Activated CD4-positive, alpha-beta T cell treated with anti-CD3 and anti-CD28 coated beads for 24 hours (primary cell): Measurements from ENCODE around the gene SLC6A8.
"Not testable (repeated sequence)": the region's sequence is repeated elsewhere in the genome, so short reads cannot be mapped to it uniquely, and the experiment has no call there.

Source experiments
- DNase-seq, 2 donors: peaks; one replicate each; pipeline ENCODE4 v3.0.0-alpha.2; 2020; ENCODE audit warnings: low read depth in 2 of 2

SLC6A8 gene

DNA sequence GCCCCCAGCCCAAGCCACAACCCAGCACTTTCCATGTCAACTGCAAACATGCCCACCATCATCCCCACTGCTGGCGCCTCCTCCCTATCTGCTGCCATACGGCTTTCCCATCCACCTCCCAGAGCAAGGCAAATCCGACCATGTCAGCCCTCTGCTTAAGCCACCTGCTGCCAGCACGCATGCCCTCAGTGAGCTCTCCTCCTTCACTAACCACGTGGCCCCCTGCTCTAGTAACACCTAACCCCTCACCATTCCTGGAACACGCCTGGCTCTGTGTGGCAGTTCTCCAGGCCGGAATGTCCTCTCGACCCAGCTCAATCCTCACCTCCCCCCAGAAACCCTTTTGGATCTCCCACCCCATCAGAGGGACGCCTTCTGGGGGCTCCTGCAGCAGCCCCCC lies 19.1 kb downstream of the SLC6A8 start:
- DNase-seq, result no peak

- no peak for DNase-seq
These were observed 19.7 kb downstream of the SLC6A8 start for GRCh38 chrX:153707406-153707805.

DNA sequence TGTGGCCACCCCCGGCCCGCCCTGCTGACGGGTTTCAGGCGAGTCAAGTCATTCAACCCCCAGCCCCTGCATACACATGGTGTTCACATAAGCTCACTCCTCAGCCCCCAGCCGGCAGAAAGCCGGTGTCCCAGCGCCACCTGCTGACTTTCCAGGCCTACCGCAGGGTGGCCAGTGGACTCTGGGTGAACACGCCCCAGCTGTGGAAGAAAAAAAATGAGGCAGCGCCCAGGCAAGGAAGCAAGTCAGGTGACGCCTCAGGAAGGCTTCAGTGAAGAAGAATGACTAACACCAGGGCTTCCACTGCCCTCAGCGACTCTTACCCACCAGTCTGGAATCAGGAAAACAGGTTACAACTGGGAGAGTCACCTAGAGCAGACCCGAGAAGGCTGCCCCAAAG lies 20.7 kb downstream of the SLC6A8 start:
- DNase-seq, result peak in 1 of 2 donors; percentile 29

- no peak for DNase-seq
These were observed 22.3 kb downstream of the SLC6A8 start for GRCh38 chrX:153709726-153710674.

DNA sequence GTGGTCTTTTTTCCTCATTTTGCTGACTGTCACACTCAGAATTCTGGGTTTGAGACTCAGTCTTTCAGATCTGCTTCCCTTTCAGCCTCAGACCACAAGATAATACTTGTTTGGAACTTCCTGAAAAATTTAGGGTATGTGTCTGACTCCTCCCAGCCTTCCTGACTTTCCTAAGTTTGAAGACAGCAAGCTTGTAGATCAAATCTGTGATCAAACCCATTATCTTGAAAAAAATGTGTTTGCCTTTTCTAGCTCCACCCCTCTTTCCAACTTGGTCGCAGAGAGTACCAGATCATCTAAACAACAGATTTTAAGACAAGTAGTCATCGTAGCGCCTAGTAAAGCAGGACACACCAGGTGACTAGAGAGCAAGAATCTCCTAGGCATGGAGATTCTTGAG lies 26.5 kb downstream of the SLC6A8 start:
- DNase-seq, result no peak

DNA sequence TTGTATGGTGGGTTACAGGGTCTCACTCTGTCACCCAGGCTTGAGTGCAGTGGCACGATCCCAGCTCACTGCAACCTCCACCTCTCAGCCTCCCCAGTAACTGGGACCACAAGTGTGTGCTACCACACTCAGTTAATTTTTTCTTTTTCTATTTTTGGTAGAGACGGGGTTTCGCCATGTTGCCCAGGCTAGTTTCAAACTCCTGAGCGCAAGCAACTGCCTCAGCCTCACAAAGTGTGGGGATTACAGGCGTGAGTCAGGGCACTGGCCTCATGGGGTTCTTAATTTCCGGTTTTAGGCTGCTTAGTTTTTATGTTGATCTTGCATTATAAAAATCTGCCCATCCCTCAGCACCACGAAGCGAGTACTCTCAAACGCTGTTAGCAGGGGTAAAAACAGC lies 29.7 kb downstream of the SLC6A8 start:
- DNase-seq, result no peak

- no peak for DNase-seq
These were observed 31.5 kb downstream of the SLC6A8 start for GRCh38 chrX:153719238-153719637.

DNA sequence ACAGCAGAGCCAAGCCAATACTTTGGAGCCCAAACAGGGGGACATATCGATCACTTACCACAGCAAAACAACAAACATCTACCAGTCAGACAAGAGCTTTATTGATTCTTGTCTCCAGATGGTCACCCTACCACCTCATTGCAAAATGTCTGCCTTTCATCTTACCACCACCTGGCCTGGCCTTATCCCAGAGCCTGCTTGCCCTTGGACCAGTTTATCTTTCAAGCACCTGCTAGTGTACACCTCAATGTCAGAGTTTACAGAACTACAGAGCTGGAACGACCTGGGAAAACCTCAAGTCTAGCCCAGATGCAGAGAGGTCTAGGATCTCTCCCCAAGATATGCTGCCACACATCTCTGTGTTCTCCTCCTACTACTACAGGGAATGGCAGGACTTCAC lies 32.0 kb downstream of the SLC6A8 start:
- DNase-seq, result no peak

DNA sequence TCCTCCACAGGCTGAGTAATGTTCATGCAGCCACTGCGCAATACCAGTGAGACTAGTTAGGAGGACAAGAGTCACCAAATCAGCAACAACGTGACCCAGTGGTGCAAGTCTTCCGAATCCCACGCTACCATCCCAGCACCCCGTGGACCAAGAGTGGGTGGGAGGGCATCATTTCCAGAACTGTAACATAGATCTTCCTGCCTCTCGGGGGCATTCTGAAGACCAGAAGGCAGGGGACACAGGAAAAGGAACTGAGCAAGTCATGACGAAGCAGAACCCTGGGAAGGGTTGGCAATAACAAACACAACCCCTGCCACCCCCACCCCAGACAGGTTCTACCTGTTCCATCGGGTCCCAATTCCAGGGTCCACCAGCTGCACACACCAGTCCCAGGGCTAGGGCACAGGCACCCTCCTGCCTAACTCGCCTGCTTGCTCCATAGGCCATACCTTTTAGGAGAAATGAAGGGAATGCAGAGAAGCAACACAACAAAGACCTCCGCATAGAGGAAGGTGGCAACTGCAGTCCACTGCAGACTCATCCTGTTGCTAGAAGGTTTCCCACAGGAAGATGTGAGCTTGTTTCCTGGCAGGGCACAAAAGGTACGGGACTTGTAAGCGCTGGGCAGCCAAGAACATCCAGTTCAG lies 35.1 kb downstream of the SLC6A8 start:
- no peak for DNase-seq

- peak in 1 of 2 donors; percentile 37 for DNase-seq
These were observed 35.9 kb downstream of the SLC6A8 start for GRCh38 chrX:153723351-153724251.

DNA sequence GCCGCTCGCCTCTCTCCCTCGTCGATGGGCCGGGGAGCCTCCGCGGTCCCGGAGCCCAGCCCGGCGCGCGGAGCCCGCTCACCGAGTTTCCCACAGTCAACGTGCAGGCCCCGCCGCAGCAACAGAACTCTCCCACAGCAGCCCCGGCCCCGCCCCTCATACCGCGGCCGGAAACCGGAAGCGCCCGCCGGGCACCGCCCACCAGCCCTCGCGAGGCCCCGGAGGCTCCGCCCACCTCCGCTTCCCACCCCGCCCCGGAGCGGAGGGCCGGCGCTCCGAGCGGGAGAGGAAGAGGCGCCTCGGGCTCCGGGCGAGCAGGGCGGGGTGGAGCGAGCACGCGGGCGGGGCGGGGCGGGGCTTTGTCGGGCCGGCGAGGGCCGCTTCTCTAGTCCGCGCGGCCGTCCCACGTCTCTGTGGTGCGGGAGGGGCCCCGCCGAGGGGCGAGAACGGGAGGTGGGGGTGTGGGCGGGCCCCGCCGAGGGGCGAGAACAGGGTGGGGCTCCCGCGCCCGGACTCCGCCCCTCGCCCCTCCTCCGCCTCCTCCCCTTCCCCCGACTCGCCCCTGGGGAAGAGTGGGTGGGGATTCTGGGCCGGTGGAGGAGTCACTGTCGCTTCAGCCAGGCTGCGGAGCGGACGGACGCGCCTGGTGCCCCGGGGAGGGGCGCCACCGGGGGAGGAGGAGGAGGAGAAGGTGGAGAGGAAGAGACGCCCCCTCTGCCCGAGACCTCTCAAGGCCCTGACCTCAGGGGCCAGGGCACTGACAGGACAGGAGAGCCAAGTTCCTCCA lies 36.7 kb downstream of the SLC6A8 start, which contains the start of the genes ABCD1 and BCAP31:
Gene ABCD1, plus strand, starts transcription at position 605 of the 787 bp plus-strand sequence. CDS start 411 bp downstream, outside the sequence.
Gene BCAP31, minus strand, starts transcription at position 136 of the 787 bp plus-strand sequence. CDS start 1,143 bp downstream, outside the sequence.
- DNase-seq, result peak; percentile 78 to 79

- DNase-seq, result no peak
These were observed 37.5 kb downstream of the SLC6A8 start for GRCh38 chrX:153725039-153725831.

DNA sequence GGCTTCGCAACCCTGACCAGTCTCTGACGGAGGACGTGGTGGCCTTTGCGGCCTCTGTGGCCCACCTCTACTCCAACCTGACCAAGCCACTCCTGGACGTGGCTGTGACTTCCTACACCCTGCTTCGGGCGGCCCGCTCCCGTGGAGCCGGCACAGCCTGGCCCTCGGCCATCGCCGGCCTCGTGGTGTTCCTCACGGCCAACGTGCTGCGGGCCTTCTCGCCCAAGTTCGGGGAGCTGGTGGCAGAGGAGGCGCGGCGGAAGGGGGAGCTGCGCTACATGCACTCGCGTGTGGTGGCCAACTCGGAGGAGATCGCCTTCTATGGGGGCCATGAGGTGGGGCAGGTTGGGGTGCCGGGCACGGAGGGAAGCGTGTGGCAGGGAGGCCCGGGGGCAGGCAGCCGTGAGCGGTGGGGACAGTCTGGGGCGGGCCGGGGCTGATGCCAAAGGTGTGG lies 38.1 kb downstream of the SLC6A8 start:
- DNase-seq, result no peak

DNA sequence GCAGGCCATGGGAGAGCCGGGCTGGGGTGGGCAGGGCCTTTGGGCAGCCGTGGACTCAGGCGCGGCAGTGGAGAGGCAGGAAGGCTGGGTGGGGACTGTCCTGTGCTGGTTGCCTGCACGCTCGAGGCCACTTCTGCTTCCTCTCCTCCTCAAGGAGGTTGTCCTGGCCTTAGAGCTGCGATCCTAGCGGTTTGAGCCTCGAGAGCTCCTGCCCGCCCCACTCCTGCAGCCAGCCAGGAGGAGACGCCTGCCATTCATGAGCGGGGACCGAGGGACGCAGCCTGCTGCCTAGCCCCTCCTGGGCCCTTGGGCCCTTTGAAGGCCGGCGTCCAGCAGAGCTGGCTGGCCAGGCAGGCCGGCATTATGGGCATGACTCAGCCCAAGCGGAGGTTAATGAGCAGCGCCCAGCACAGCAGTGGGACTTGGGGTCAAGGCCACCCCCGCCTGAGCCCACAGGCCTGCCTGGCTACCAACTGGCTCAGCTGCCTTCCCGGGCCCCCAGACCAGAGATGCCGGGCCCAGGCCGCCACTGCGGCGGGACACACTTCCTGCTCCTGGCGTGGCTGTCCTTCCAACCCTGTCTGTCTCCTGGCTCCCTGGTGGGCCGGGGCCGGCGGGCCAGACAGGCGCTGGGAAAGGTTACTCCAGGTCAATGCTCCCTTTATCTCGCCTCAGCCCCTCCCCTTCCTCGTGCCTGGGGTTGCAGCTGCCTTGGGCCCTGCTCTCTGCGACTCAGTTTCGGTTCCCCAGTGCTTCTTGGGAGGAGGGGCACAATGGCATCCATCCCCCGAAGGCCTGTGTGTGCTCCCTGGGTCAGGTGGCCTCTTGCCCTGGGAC lies 38.8 kb downstream of the SLC6A8 start:
- no peak for DNase-seq

- DNase-seq, result no peak
These were observed 39.6 kb downstream of the SLC6A8 start for GRCh38 chrX:153727123-153727931.

DNA sequence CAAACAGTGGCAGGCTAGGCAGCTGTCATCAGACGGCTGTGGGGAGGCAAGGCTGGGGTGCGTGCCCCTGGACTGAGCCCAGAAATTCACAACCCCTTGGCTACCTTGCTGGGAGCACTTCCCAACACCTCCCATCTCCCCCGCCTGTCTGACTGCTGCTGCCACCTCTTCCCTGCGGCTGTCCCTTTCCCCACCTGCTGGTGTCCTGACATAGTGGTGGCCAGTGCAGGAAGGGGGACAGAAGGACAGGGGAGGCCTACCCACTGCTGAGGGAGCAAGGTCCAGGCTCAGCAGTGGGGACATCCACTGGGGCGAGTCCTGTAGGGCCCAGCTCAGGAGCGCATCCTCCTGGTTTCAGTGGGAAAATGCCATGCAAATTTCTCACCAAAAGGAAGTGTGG lies 40.4 kb downstream of the SLC6A8 start:
- no peak for DNase-seq

DNA sequence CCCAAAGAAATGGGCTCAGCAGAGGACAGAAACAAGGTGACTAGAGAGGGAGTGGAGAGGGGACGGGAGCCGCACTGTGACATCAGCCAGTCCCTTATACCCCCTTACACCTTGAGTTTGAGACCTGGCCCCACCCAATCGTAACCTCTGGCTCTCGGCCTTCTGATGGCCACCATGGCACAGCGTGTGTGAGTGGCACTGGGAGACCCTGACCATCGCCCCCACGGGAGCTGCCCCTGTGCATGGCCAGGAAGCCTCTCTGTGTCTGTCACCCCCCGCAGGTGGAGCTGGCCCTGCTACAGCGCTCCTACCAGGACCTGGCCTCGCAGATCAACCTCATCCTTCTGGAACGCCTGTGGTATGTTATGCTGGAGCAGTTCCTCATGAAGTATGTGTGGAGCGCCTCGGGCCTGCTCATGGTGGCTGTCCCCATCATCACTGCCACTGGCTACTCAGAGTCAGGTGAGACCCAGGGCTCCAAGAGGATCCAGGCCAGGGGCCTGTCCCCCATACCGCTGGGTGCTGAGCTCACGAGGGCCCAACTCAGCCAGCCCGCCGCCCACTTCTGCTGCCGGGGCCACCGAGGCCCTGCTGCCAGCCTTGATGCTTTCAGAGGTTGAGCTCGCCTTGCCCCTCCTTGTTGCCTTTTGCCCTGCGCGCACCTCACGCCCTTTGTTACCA lies 41.4 kb downstream of the SLC6A8 start:
- no peak for DNase-seq

DNA sequence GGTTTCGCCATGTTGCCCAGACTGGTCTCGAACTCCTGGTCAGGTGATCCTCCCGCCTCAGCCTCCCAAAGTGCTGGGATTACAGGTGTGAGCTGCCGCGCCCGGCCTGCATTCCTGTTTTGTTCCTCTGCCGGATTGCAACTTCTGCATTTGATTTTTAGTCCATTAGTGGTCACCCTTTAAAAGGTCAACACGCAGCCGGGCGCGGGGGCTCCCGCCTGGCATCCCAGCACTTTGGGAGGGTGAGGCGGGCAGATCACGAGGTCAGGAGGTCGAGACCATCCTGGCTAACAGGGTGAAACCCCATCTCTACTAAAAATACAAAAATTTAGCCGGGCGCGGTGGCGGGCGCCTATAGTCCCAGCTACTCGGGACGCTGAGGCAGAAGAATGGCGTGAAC lies 42.4 kb downstream of the SLC6A8 start:
- DNase-seq, result not testable (repeated sequence)
